ENCODE measurements around the gene SLC29A4.
"Not testable (repeated sequence)": the region's sequence is repeated elsewhere in the genome, so short reads cannot be mapped to it uniquely, and the experiment has no call there.

Gene SLC29A4

DNA sequence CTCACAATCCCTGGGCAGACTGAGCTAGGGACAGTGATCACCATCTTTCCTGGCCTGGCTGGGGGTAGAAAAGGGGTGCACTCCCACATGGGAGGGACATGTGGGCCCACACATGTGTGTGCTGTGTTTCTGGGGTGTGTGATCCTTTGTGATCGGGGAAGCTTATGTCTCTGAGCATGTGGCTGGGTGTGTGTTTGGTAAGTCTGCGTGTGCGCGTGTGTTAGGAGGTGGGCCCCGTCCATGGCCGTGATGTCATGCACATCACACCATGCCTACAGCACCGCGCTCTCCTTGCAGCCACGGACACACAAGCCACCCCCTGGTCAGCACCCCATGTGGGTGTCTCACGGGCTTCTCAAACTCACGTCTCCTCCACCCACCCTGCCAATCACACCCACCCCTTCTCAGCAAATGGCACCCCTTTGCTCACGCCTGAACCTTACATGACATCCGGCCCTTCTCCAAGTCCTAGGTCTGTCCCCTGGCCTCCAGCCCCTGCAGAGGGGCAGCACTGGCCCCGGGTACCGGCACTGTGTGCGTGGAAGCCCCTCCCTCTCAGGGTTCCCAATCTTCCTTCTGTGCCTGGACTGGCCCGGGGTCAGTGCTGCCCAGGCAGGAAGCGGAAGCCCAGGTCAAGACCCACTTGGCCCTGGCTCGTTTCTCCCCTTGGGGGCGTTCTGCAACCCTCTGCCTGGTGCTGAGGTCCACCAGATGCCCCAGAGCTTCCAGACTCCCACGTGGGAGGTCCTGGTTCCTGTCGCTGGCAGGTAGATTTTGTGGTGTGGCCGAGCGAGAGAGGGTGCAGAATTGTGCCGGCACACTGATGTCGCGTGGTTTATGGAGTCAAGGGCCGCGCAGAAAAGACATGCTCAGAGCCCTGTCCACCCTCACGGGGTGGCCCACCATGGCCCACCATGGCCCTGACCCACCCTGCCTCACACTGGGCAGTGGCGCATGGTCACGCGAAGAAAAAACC lies 12.6 kb downstream of the SLC29A4 start:
- in situ Hi-C loops (cut with MboI; ENCODE audit: low sequenced_read_pairs), result no loop called here

DNA sequence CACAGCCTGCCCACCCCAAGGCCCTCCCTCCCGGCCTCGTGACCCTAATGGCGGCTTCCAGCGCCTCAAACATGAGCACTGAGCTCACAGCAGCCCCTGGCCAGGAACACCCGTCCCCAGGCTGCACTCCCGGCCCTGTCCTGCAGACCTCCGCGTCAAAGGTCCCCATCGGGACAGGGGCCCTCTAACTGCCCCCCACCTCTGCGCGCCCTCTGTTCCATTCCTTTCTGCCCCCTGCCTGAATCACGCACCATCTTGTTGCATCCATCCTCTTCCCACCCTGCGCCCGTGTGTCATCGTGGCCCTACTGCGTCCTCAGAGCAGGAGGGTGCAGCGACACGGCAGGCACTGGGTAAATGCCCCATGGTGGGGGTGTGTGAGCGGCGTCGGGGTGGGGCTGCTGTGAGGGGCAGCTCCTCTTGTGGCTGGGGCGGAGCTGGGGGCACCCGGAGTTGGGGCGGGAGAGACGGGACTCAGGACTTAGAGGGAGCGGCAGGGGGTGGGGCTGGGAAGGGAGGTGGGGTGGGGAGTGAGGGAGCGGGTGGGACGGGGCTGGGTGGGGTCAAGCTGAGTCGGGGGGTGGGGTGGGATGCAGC lies 13.4 kb downstream of the SLC29A4 start:
- in situ Hi-C loops (cut with MboI; ENCODE audit: low sequenced_read_pairs), result no loop called here

- in situ Hi-C loops (cut with MboI; ENCODE audit: low sequenced_read_pairs), result no loop called here
Measured at GRCh38 chr7:5296611-5297226, 14.0 kb downstream of the SLC29A4 start.

GRCh38 chr7:5300366-5300765 lies 17.6 kb downstream of the SLC29A4 start:
- in situ Hi-C loops (cut with MboI; ENCODE audit: low sequenced_read_pairs), result no loop called here

DNA sequence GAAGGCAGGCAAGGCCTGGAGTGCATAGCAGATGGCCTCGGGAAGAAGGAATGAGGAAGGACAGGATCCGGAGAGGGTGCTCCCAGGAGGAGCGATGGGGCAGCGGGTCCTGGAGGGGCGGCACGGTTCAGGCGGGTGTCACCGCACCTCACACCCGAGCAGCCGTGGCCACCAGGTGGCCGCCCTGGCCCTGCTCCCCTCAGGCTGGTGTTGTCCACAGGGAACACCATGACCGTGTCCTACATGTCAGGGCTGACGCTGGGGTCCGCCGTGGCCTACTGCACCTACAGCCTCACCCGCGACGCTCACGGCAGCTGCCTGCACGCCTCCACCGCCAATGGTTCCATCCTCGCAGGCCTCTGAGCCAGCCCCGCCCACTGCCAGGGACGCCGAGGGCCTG lies 19.8 kb downstream of the SLC29A4 start:
- in situ Hi-C loops (cut with MboI; ENCODE audit: low sequenced_read_pairs), result no loop called here

DNA sequence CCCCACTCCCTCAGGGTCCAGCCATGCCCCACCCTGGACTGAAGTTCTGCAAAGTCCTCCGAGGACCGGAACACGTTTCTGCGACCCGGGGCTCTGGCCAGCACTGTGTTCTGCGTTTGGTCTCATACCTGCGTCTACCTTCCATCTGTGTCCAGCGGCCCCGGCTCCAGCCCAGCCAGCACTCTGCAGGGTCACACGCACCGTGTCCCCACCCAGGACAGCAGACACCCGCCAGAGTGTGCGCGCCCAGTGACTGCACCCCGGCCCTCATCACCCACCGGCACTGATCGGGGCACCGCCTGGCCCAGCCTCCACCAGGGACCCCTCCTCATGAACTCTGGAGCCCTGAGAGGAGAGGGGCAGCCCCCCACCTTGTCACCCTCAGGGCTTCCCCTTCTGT lies 20.3 kb downstream of the SLC29A4 start:
- in situ Hi-C loops (cut with MboI; ENCODE audit: low sequenced_read_pairs), result no loop called here

DNA sequence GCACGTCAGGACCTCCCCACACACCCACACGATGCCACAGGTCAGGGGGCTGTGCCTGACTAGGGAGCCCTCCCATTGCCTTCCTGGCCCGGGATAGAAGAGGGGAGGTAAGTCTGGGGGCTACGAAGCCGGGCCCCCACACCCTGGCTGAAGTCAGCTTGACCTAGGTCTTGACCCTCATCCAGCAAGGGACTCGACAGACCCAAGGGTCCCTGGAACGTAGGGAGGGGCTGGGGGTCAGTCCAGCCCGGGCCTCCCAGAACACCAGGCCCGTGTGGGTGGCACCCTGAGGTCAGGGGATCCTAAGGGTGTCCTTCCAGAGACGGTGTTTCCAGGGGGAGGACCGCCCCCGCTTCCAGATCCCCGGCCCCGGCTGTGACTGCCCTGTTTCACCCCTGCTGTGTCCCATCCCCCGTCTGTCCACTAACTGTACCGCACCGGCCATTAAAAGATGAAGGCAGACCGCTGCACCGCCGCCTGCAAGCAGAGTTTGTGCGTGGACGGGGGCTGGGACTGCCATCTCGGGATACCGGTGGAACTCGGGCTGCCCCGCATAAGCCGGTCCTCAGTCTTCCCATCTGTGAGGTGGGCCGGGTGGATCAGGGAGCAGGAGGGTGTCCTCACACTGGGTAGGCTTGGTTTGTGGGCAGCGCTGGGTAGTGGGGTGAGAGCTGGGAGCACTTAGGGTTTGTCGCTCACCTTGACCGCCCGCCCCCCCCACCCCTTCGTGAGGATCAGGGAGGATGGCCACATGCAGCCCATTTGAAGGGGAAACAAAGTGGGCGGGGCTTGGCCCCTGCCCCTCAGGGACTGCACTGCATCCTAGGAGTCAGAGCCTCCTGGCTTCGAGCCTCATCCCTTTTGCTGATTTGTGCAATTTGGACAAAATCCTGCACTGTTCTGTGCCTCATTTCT lies 21.1 kb downstream of the SLC29A4 start:
- in situ Hi-C loops (cut with MboI; ENCODE audit: low sequenced_read_pairs), result no loop called here

GRCh38 chr7:5305050-5305449 lies 22.3 kb downstream of the SLC29A4 start:
- in situ Hi-C loops (cut with MboI; ENCODE audit: low sequenced_read_pairs), result not testable (repeated sequence)

- in situ Hi-C loops (cut with MboI; ENCODE audit: low sequenced_read_pairs), result not testable (repeated sequence)
Measured at GRCh38 chr7:5307221-5308142, 24.7 kb downstream of the SLC29A4 start.

- in situ Hi-C loops (cut with MboI; ENCODE audit: low sequenced_read_pairs), result no loop called here
Measured at GRCh38 chr7:5309146-5309545, 26.4 kb downstream of the SLC29A4 start.

DNA sequence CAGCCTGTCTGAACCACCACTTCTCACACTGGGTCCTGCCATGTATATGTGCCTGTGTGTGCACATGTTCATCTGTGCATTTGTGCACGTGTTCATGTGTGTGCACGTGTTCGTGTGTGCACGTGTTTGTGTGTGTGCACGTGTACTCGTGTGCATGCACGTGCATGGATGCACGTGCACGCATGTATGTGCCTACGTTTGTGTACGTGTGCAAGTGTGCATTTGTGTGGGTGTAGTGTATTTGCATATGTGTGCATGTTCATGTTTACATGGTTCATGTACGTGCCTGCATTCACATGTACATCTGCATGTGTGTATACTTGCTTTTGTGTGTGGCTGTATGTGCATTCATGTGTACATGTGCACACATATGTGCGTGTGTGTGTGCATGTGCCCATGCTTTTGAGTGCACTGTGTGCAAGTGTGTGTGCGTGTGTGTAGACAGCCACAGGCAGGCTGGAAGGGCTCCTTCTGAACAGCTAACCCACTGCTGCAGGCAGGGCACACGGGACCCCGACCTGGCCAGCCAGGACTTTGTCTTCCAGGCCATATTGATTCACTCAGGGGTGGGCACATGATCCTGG lies 28.2 kb downstream of the SLC29A4 start:
- in situ Hi-C loops (cut with MboI; ENCODE audit: low sequenced_read_pairs), result no loop called here

- in situ Hi-C loops (cut with MboI; ENCODE audit: low sequenced_read_pairs), result not testable (repeated sequence)
Measured at GRCh38 chr7:5312276-5313070, 29.7 kb downstream of the SLC29A4 start.

GRCh38 chr7:5313076-5313885 lies 30.5 kb downstream of the SLC29A4 start:
- in situ Hi-C loops (cut with MboI; ENCODE audit: low sequenced_read_pairs), result not testable (repeated sequence)

DNA sequence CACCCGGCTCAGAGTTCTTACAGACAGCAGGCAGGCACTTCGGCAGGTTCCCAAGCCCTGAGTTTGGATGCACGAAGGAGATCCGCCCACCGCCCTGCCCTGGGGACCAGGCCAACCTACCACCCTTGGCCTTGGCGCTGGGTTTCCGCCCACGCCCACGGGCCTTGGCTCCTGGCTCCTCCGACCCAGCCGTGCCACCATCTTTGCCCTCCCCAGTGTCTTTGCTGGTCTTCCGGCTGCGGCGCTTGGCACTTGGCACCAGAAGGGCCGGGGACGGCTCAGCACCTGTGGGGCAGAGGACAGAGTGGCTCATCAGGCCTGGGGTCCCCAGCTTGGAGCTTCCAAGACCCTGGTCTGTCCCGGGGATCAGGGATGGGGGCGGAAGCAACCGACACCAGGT lies 32.1 kb downstream of the SLC29A4 start:
- in situ Hi-C loops (cut with MboI; ENCODE audit: low sequenced_read_pairs), result no loop called here

GRCh38 chr7:5315761-5316160 lies 33.0 kb downstream of the SLC29A4 start:
- in situ Hi-C loops (cut with MboI; ENCODE audit: low sequenced_read_pairs), result no loop called here

- in situ Hi-C loops (cut with MboI; ENCODE audit: low sequenced_read_pairs), result not testable (repeated sequence)
Measured at GRCh38 chr7:5318613-5319012, 35.9 kb downstream of the SLC29A4 start.

DNA sequence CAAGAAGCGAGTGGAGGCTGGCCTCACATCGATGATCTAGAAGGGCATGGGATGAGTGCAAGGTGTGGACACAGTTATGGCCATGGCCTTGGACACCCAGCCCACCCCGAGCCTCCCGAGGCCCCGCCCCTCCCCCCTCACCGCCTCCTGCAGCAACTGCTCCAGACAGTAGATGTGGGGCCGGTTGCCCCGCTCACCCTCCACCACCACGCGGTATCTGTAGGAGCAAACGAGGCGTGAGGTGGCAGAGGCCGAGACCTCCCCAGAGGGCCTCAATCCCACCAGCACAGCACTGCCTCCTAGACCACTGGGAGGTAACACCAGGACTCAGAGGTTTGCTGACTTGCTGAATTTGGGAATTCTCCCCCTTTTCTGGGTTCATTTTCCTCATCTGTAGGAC lies 37.6 kb downstream of the SLC29A4 start:
- in situ Hi-C loops (cut with MboI; ENCODE audit: low sequenced_read_pairs), result no loop called here

Data from HL-60/S4 treated with retinoic acid at 250 ng/mL for 4 days and 3 days (cell line).